ENCODE results near the gene RAP1GDS1. TPM values are rescaled to one million over a fixed set of nuclear protein-coding genes. Genes with fewer than 3 reads are reported as not detected.
A peak's percentile ranks its signal among the peaks of the same experiment; 100 is the strongest.

Gene RAP1GDS1
- total RNA-seq, 1 experiment from 2014 or later: 40.8 TPM

GRCh38 chr4:98352940-98353339 is 91.8 kb downstream of the RAP1GDS1 start:
- Histone ChIP-seq H3K36me3 (ENCODE audit: control insufficient read depth in 1 of 2, insufficient read depth in 2 of 2, low read length in 2 of 2) (no peaks in the 10 kb centered on the region), H3K9ac (ENCODE audit: low read length) (no peak overlapping the region), H3K9me3 (ENCODE audit: control insufficient read depth in 1 of 2, insufficient read depth in 1 of 2, low read depth in 1 of 2, low read length in 2 of 2) (no peaks in the 10 kb centered on the region), H3K79me2 (ENCODE audit: insufficient read depth, low read length) (peaks cover 24% of the 10 kb centered on the region), H3K9me2 (ENCODE audit: insufficient read depth) (no peaks in the 10 kb centered on the region), H3K27me3 (ENCODE audit: insufficient read depth, low read length) (no peaks in the 10 kb centered on the region), H3K4me1 (ENCODE audit: control insufficient read depth in 1 of 2, insufficient read depth in 2 of 2, low read length in 2 of 2) (no peaks in the 10 kb centered on the region), H3K4me2 (ENCODE audit: low read length) (no peak overlapping the region), H2AFZ (ENCODE audit: low read depth, low read length, poor library complexity, severe bottlenecking) (no peak overlapping the region), H3K27ac (ENCODE audit: low read depth, low read length) (no peak overlapping the region), H4K20me1 (ENCODE audit: insufficient read depth) (no peaks in the 10 kb centered on the region), H3K4me3 (replicated peaks in 1 of 2; ENCODE audit: low read depth in 1 of 2, low read length in 2 of 2) (no peak overlapping the region)
- RAD21 ChIA-PET (ENCODE audit: low non-redundant PET in 1 of 2, low total read pairs in 2 of 2, uncharacterized antibody in 2 of 2, unreplicated experiment in 2 of 2): no interaction called here
- intact Hi-C loops (cut with micrococcal nuclease): no loop called here
- POLR2A ChIA-PET: no interaction called here
- no peak for TF ChIP-seq SIN3A (IDR thresholded peaks at IDR 0.05; ENCODE audit: low read depth)
- no peak for TF ChIP-seq JUND (IDR thresholded peaks at IDR 0.05)
- TF ChIP-seq CEBPB (IDR thresholded peaks at IDR 0.05; ENCODE audit: low read depth): no peak
- TF ChIP-seq ELF1 (IDR thresholded peaks at IDR 0.05; ENCODE audit: borderline replicate concordance, low read depth): no peak
- TF ChIP-seq CTCF (IDR thresholded peaks at IDR 0.05 in 2 of 3, conservative IDR thresholded peaks at IDR 0.05 in 1 of 3; ENCODE audit: borderline replicate concordance in 1 of 3, insufficient read depth in 1 of 3, low read depth in 2 of 3, low read length in 2 of 3): no peak
- BruUV-seq (replicated peaks): no TSS peak
- ATAC-seq (no peak), DNase-seq (ENCODE audit: low read depth, low spot score) (no peak)
- CTCF ChIA-PET: no interaction called here

- H2AFZ ChIP-seq (ENCODE audit: low read depth, low read length, poor library complexity, severe bottlenecking): no peak overlapping the region
- H3K9ac ChIP-seq (ENCODE audit: low read length): no peak overlapping the region
- no peak for DNase-seq (ENCODE audit: low read depth, low spot score)
- H4K20me1 ChIP-seq (ENCODE audit: insufficient read depth): no peaks in the 10 kb centered on the region
- RAD21 ChIA-PET (ENCODE audit: low non-redundant PET in 1 of 2, low total read pairs in 2 of 2, uncharacterized antibody in 2 of 2, unreplicated experiment in 2 of 2): no interaction called here
- H3K9me3 ChIP-seq (ENCODE audit: control insufficient read depth in 1 of 2, insufficient read depth in 1 of 2, low read depth in 1 of 2, low read length in 2 of 2): no peaks in the 10 kb centered on the region
- TF ChIP-seq EZH2 (IDR thresholded peaks at IDR 0.05): no peak
- 0 out of 6 replicates have a peak, but pooled peaks of 1 of the 3 experiments have one; percentile 13 for TF ChIP-seq CTCF (IDR thresholded peaks at IDR 0.05 in 2 of 3, conservative IDR thresholded peaks at IDR 0.05 in 1 of 3; ENCODE audit: borderline replicate concordance in 1 of 3, insufficient read depth in 1 of 3, low read depth in 2 of 3, low read length in 2 of 3)
- POLR2A ChIA-PET: no interaction called here
- no TSS peak for BruUV-seq (replicated peaks)
- no peak overlapping the region for H3K27ac ChIP-seq (ENCODE audit: low read depth, low read length)
- intact Hi-C loops (cut with micrococcal nuclease): no loop called here
- peaks cover 4% of the 10 kb centered on the region; the same call in 1 of the 2 replicates for H3K79me2 ChIP-seq (ENCODE audit: insufficient read depth, low read length)
- H3K4me2 ChIP-seq (ENCODE audit: low read length): no peak overlapping the region
- no peaks in the 10 kb centered on the region for H3K4me1 ChIP-seq (ENCODE audit: control insufficient read depth in 1 of 2, insufficient read depth in 2 of 2, low read length in 2 of 2)
- H3K27me3 ChIP-seq (ENCODE audit: insufficient read depth, low read length): no peaks in the 10 kb centered on the region
- H3K36me3 ChIP-seq (ENCODE audit: control insufficient read depth in 1 of 2, insufficient read depth in 2 of 2, low read length in 2 of 2): no peaks in the 10 kb centered on the region
- H3K9me2 ChIP-seq (ENCODE audit: insufficient read depth): no peaks in the 10 kb centered on the region
- no peak for ATAC-seq
- no peak overlapping the region for H3K4me3 ChIP-seq (replicated peaks in 1 of 2; ENCODE audit: low read depth in 1 of 2, low read length in 2 of 2)
- CTCF ChIA-PET: no interaction called here
Measured at GRCh38 chr4:98358630-98359248, 97.6 kb downstream of the RAP1GDS1 start.
